Choroid plexus epithelial cell (primary cell): Measurements from ENCODE around the gene SBK2.
"Not testable (repeated sequence)": the region's sequence is repeated elsewhere in the genome, so short reads cannot be mapped to it uniquely, and the experiment has no call there.

Experiments
- DNase-seq: peaks from one replicate; pipeline ENCODE4 v3.0.0-alpha.2; 2010; ENCODE audit warnings: low read depth
- H3K4me3 ChIP-seq: 2 replicates; pipeline ENCODE4 v1.5.1; 2011; ENCODE audit warnings: low read depth, mild to moderate bottlenecking, control low read depth, low read length, moderate library complexity
- CTCF ChIP-seq: conservative IDR thresholded peaks from 2 replicates; pipeline ENCODE4 v1.5.1; 2011; ENCODE audit warnings: low read depth, mild to moderate bottlenecking, control low read depth, inconsistent platforms, low read length, moderate library complexity

SBK2 gene

GRCh38 chr19:55536951-55537740 is at the start of gene SBK2:
Gene SBK2 (minus strand): TSS chr19:55537133. CDS start chr19:55536294, 839 bp downstream.
- H3K4me3 ChIP-seq, result no peak within 1 kb of the TSS
- TF ChIP-seq CTCF, result peak; percentile 28
- no peak for DNase-seq

- TF ChIP-seq CTCF, result no peak
- H3K4me3 ChIP-seq, result peak overlapping the region; percentile 46
- DNase-seq, result peak; percentile 90
Measured at GRCh38 chr19:55585658-55586339, 48.9 kb upstream of the SBK2 start.

- DNase-seq, result no peak
- no peak overlapping the region for H3K4me3 ChIP-seq
- no peak for TF ChIP-seq CTCF
Measured at GRCh38 chr19:55584871-55585270, 47.9 kb upstream of the SBK2 start.

GRCh38 chr19:55583897-55584296 is 47.0 kb upstream of the SBK2 start:
- H3K4me3 ChIP-seq, DNase-seq: not testable (repeated sequence)

- H3K4me3 ChIP-seq, DNase-seq: not testable (repeated sequence)
Measured at GRCh38 chr19:55582284-55582683, 45.4 kb upstream of the SBK2 start.

GRCh38 chr19:55581823-55582223 is 44.9 kb upstream of the SBK2 start:
- no peak for TF ChIP-seq CTCF
- DNase-seq, result no peak
- no peak overlapping the region for H3K4me3 ChIP-seq

GRCh38 chr19:55581145-55581822 is 44.4 kb upstream of the SBK2 start:
- no peak for TF ChIP-seq CTCF
- H3K4me3 ChIP-seq, result peak overlapping the region; percentile 93
- peak; percentile 9 for DNase-seq

- peak within 1 kb of the TSS; percentile 93 for H3K4me3 ChIP-seq
- TF ChIP-seq CTCF, result no peak
- DNase-seq, result peak; percentile 92
Measured at GRCh38 chr19:55580628-55581144, 43.8 kb upstream of the SBK2 start, which contains the start of gene ZNF579. Gene ZNF579 (minus strand): TSS chr19:55580848. CDS start chr19:55579639, 1,209 bp downstream.
